Rectal smooth muscle tissue (tissue), 1 donor: ENCODE results near the gene BCKDHA.
"Not testable (repeated sequence)": the region's sequence is repeated elsewhere in the genome, so short reads cannot be mapped to it uniquely, and the experiment has no call there.

Experiments used
- H3K27ac ChIP-seq: one replicate; pipeline ENCODE4 v1.7.0; 2013; ENCODE audit warnings: low read depth, low read length, inconsistent platforms
- H3K27me3 ChIP-seq: one replicate; pipeline ENCODE4 v1.7.0; 2013; ENCODE audit warnings: low read length; ENCODE audit not compliant: control insufficient read depth, insufficient read depth
- H3K36me3 ChIP-seq: one replicate; pipeline ENCODE4 v1.7.0; 2013; ENCODE audit warnings: low read length; ENCODE audit not compliant: control insufficient read depth, insufficient read depth
- H3K4me1 ChIP-seq: one replicate; pipeline ENCODE4 v1.7.0; 2013; ENCODE audit warnings: low read length; ENCODE audit not compliant: control insufficient read depth, insufficient read depth
- H3K4me3 ChIP-seq: one replicate; pipeline ENCODE4 v1.7.0; 2013; ENCODE audit warnings: low read length
- H3K9ac ChIP-seq: one replicate; pipeline ENCODE4 v1.7.0; 2013; ENCODE audit warnings: low read length

The BCKDHA gene

GRCh38 chr19:41373993-41374392 lies 23.6 kb upstream of the BCKDHA start:
- Histone ChIP-seq H3K27ac (peak overlapping the region; percentile 0), H3K4me1 (peaks cover 14% of the 10 kb centered on the region), H3K36me3 (no peaks in the 10 kb centered on the region), H3K27me3 (no peaks in the 10 kb centered on the region), H3K4me3 (no peak overlapping the region), H3K9ac (no peak overlapping the region)

- peak within 1 kb of the TSS; percentile 62 for H3K4me3 ChIP-seq
- peaks cover 14% of the 10 kb centered on the region for H3K4me1 ChIP-seq
- no peaks in the 10 kb centered on the region for H3K27me3 ChIP-seq
- H3K27ac ChIP-seq: peak within 1 kb of the TSS; percentile 55
- H3K9ac ChIP-seq: peak within 1 kb of the TSS; percentile 66
- no peaks in the 10 kb centered on the region for H3K36me3 ChIP-seq
Measured at GRCh38 chr19:41376241-41376997, 21.2 kb upstream of the BCKDHA start, which contains the start of gene TMEM91. Gene TMEM91 (plus strand): TSS chr19:41376533. CDS start chr19:41378310, 1,777 bp downstream.

DNA sequence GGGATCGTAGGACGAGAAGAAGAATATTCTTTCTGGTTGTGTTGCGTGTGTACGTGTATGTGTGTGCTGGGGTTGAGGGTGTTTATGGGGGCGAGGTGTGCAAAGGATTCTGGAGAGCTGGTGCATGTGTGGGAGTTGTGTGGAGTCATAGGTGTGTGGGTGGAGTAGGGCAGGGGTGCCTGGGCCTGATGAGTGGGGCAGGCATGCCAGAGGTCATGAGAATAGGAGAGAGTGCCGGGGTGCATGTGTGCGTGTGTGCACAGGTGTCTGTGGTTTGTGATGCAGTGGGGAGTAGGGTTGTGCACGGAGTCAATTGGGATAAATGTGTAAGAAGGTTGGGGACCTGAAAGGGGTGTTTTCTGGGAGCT lies 20.6 kb upstream of the BCKDHA start:
- Histone ChIP-seq H3K36me3 (no peaks in the 10 kb centered on the region), H3K27me3 (no peaks in the 10 kb centered on the region), H3K9ac (peak overlapping the region; percentile 19), H3K4me3 (peak overlapping the region; percentile 62), H3K4me1 (peaks cover 14% of the 10 kb centered on the region), H3K27ac (peak overlapping the region; percentile 55)

DNA sequence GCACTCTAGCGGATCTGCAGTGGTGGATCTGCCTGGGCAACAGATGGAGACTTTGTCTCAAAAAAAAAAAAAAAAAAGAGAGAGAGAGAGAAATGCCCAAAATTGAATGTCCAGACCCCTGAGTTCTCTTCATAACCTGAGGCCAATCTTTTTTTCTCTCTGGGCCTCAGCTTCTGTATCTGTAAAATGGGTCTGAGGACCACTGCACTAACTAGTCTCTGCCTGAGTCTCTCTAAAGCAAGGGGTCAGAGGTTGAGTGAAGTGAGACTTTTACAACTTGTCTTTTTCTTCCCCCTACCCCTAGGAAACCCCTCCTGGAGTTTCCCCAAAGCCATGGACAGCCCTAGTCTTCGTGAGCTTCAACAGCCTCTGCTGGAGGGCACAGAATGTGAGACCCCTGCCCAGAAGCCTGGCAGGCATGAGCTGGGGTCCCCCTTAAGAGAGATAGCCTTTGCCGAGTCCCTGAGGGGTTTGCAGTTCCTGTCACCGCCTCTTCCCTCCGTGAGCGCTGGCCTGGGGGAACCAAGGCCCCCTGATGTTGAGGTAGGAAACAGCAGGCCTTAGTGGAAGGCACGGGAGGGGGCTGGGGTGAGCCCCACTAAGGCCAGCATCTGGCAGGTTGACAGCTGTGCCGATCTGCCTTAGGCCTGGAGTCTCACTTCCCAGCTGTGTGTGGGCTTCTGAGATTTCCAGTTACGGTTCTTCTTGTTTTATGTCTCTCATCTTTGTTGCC lies 19.5 kb upstream of the BCKDHA start:
- peak overlapping the region; percentile 75 for H3K27ac ChIP-seq
- no peak overlapping the region for H3K9ac ChIP-seq

GRCh38 chr19:41381536-41381935 lies 16.1 kb upstream of the BCKDHA start:
- not testable (repeated sequence) for H3K36me3 ChIP-seq, H3K27ac ChIP-seq, H3K9ac ChIP-seq, H3K4me1 ChIP-seq, H3K27me3 ChIP-seq, H3K4me3 ChIP-seq

More for the DNA sequence above, 19.5 kb upstream of the BCKDHA start:
- Histone ChIP-seq H3K4me3 (no peak overlapping the region), H3K27me3 (no peaks in the 10 kb centered on the region), H3K36me3 (peaks cover 2% of the 10 kb centered on the region), H3K4me1 (peaks cover 14% of the 10 kb centered on the region)

GRCh38 chr19:41384351-41384750 lies 13.3 kb upstream of the BCKDHA start:
- Histone ChIP-seq H3K36me3 (peaks cover 11% of the 10 kb centered on the region), H3K4me1 (no peaks in the 10 kb centered on the region)

GRCh38 chr19:41386442-41386841 lies 11.2 kb upstream of the BCKDHA start:
- Histone ChIP-seq H3K27me3 (no peaks in the 10 kb centered on the region), H3K9ac (no peak overlapping the region), H3K4me1 (no peaks in the 10 kb centered on the region), H3K36me3 (peaks cover 26% of the 10 kb centered on the region), H3K4me3 (no peak overlapping the region), H3K27ac (no peak overlapping the region)

More at GRCh38 chr19:41384351-41384750, 13.3 kb upstream of the BCKDHA start:
- H3K4me3 ChIP-seq: no peak overlapping the region
- H3K27ac ChIP-seq: no peak overlapping the region
- H3K27me3 ChIP-seq: no peaks in the 10 kb centered on the region
- H3K9ac ChIP-seq: no peak overlapping the region

DNA sequence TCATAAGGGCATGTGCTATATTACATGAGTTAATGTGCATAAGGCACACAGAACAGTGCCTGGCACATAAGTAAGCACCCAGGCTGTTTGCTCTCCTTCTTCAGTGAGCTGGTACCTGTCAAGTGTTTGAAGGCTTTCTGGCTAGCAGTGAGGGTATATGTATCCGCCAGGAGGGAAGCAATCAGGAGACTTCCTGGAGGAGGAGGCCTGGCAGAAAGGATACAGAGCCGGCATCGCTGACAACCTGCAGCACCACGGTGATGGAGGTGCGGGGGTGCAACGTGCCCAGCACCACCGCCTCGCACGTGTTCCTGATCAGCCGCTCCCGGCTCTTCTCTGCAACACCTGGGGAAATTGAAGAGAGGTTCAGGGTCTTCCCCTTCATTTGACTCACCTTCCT lies 6.0 kb upstream of the BCKDHA start:
- H3K27me3 ChIP-seq: no peaks in the 10 kb centered on the region
- no peak overlapping the region for H3K4me3 ChIP-seq
- H3K9ac ChIP-seq: no peak overlapping the region
- H3K4me1 ChIP-seq: peaks cover 3% of the 10 kb centered on the region
- H3K36me3 ChIP-seq: peaks cover 26% of the 10 kb centered on the region
- no peak overlapping the region for H3K27ac ChIP-seq

DNA sequence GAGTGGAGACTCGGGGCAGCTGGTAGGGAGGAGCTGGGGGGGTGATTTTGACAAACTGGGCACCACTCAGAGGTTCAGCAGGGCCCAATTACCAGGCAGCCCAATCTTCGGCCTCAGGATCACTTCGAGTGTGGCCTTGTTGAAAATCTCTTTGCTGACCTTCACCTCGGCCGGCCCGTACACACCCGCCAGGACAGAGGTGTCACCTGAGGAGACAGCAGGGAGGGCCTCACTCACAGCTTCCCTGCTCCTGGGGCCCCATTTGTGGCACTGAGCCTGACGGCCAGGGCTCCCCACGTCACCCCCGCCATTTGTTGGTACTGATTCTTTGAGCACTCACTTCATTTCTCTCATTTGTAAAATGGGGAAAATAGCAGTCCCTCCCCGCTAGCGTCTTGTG lies 4.8 kb upstream of the BCKDHA start:
- no peak overlapping the region for H3K9ac ChIP-seq
- no peak overlapping the region for H3K4me3 ChIP-seq
- H3K27ac ChIP-seq: no peak overlapping the region
- H3K27me3 ChIP-seq: no peaks in the 10 kb centered on the region
- peaks cover 3% of the 10 kb centered on the region for H3K4me1 ChIP-seq
- peaks cover 26% of the 10 kb centered on the region for H3K36me3 ChIP-seq

DNA sequence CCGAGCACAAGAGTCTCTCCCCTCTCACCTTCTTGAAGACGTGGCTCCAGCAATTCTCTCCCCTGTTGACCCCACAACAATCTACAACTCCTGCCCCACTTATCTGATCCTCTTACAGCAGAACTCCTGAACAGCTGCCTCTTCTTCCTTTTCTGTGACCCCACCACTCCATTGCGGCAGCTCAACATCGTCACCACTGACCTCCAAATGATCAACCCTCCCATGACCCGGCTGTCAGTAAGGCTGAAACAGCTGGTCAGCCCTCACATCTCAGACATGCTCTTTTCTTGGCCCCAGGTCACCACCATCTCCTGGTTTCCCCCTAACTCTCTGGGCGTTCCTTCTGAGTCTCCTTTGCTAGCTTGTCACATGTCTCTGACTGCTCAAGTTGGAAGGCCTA lies 2.3 kb upstream of the BCKDHA start:
- Histone ChIP-seq H3K27me3 (no peaks in the 10 kb centered on the region), H3K4me1 (peaks cover 9% of the 10 kb centered on the region), H3K4me3 (no peak overlapping the region), H3K36me3 (peaks cover 14% of the 10 kb centered on the region), H3K9ac (no peak overlapping the region), H3K27ac (no peak overlapping the region)

DNA sequence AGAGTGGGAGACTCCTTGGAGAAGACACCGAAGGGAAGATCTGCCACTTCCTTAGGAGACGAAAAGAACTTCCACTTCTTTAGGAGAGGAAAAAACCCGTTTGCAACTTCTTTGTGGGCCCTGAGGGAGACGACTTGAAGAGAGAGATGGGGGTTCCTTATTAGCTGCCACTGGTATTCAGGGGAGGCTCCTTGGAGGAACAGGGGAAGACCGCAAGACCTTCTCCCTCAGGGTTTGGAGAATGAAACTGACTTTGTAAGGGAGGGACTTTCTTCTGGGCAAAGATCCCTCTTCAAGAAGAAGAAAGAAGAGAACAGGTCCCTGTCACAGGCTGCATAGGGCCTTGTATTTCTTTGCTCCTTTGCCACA lies 416 bp downstream of the BCKDHA start:
- Histone ChIP-seq H3K36me3 (no peaks in the 10 kb centered on the region), H3K9ac (peak overlapping the region; percentile 98), H3K27ac (peak overlapping the region; percentile 96), H3K4me3 (peak overlapping the region; percentile 99), H3K27me3 (no peaks in the 10 kb centered on the region), H3K4me1 (peaks cover 9% of the 10 kb centered on the region)

GRCh38 chr19:41398598-41398997 lies 980 bp downstream of the BCKDHA start:
- no peaks in the 10 kb centered on the region for H3K27me3 ChIP-seq
- peaks cover 9% of the 10 kb centered on the region for H3K4me1 ChIP-seq
- peak overlapping the region; percentile 99 for H3K4me3 ChIP-seq
- no peak overlapping the region for H3K27ac ChIP-seq
- no peaks in the 10 kb centered on the region for H3K36me3 ChIP-seq
- no peak overlapping the region for H3K9ac ChIP-seq
